Breast epithelium (tissue), 4 donors: ENCODE measurements around the gene MSH3. TPM values are rescaled to one million over a fixed set of nuclear protein-coding genes. Genes with fewer than 3 reads are reported as not detected.

Experiments used
- DNase-seq, 2 donors: peaks; one replicate each; pipeline ENCODE4 v3.0.0-alpha.2; 2019; ENCODE audit warnings: low spot score in 2 of 2
- H3K27ac ChIP-seq, 2 donors: fragments of 200-600 bp; sonication (generic) in 1 of 2; one replicate each; pipeline ENCODE4 v1.5.1; 2016 to 2019; ENCODE audit warnings: mild to moderate bottlenecking in 1 of 2
- H3K27me3 ChIP-seq, 2 donors: fragments of 200-600 bp; sonication (generic) in 1 of 2; one replicate each; pipeline versions ENCODE4 v1.5.1 to v1.6.0; 2017 to 2019; ENCODE audit warnings: control low read depth in 1 of 2, mild to moderate bottlenecking in 1 of 2
- H3K36me3 ChIP-seq: fragments of 200-600 bp; one replicate; pipeline ENCODE4 v1.5.1; 2019
- H3K4me1 ChIP-seq, 2 donors: fragments of 200-600 bp; sonication (generic); one replicate each; pipeline ENCODE4 v1.5.1; 2016 to 2019; ENCODE audit warnings: control low read depth in 1 of 2
- H3K4me3 ChIP-seq, 3 donors: fragments of 200-600 bp; sonication (generic); 1 replicate in 2 of 3; 2 replicates in 1 of 3; pipeline ENCODE4 v1.5.1; 2016 to 2019; ENCODE audit warnings: mild to moderate bottlenecking in 3 of 3, moderate library complexity in 2 of 3
- H3K9me3 ChIP-seq, 2 donors: fragments of 200-600 bp; sonication (generic) in 1 of 2; one replicate each; pipeline ENCODE4 v1.5.1; 2016 to 2019; ENCODE audit warnings: control low read depth in 1 of 2
- CTCF ChIP-seq, 3 donors: fragments of 450-650 bp; IDR thresholded peaks; one replicate each; pipeline ENCODE4 v1.5.1; 2016 to 2017; ENCODE audit warnings: antibody characterized with exemption in 3 of 3, mild to moderate bottlenecking in 3 of 3, moderate library complexity in 3 of 3
- POLR2A ChIP-seq: fragments of 450-650 bp; IDR thresholded peaks from one replicate; pipeline ENCODE4 v1.6.1; 2016; ENCODE audit warnings: antibody characterized with exemption, mild to moderate bottlenecking, moderate library complexity
- POLR2AphosphoS5 ChIP-seq, 3 donors: sonication (generic); formaldehyde crosslinking; IDR thresholded peaks; one replicate each; pipeline ENCODE4 v1.6.1; 2017; ENCODE audit warnings: antibody characterized with exemption in 3 of 3
- intact Hi-C: fragments of 100-400 bp; cut with DNase I; formaldehyde crosslinking; loops from one replicate; pipeline ENCODE4 v1.15.1; 2023; ENCODE audit warnings: low total_unique reads
- total RNA-seq, 3 donors: library from RNA; depleted of rRNA; stranded (reverse); fragments of >200 nt; gene quantifications; one replicate each; pipeline ENCODE4 v1.1.0, GENCODE V29; 2016

Gene MSH3
- total RNA-seq, 3 donors from 2014 or later, result 20.0 to 21.4 (median 21.3) TPM

GRCh38 chr5:80864109-80864508 lies 209.7 kb downstream of the MSH3 start:
- no peak overlapping the region for H3K4me3 ChIP-seq
- intact Hi-C loops, result loop anchor here (5.0 kb wide), 1 partner anchor 1463 kb away; no protein-coding TSS in a partner anchor
- H3K4me1 ChIP-seq, result no peaks in the 10 kb centered on the region
- no peak overlapping the region for H3K27ac ChIP-seq
- H3K27me3 ChIP-seq, result no peaks in the 10 kb centered on the region
- no peaks in the 10 kb centered on the region for H3K36me3 ChIP-seq
- DNase-seq, result no peak
- no peak for TF ChIP-seq POLR2A
- TF ChIP-seq CTCF (IDR thresholded peaks at IDR 0.05), result no peak
- no peak for TF ChIP-seq POLR2AphosphoS5 (IDR thresholded peaks at IDR 0.05)
- no peaks in the 10 kb centered on the region for H3K9me3 ChIP-seq

- Histone ChIP-seq H3K9me3 (no peaks in the 10 kb centered on the region), H3K27me3 (no peaks in the 10 kb centered on the region), H3K36me3 (no peaks in the 10 kb centered on the region), H3K4me1 (no peaks in the 10 kb centered on the region), H3K27ac (no peak overlapping the region), H3K4me3 (no peak overlapping the region)
- DNase-seq, result no peak
- TF ChIP-seq CTCF (IDR thresholded peaks at IDR 0.05), result no peak
- TF ChIP-seq POLR2AphosphoS5 (IDR thresholded peaks at IDR 0.05), result no peak
- no peak for TF ChIP-seq POLR2A
- intact Hi-C loops, result loop anchor here (5.0 kb wide), 1 partner anchor 1462 kb away; no protein-coding TSS in a partner anchor
Measured at GRCh38 chr5:80864706-80865435, 210.4 kb downstream of the MSH3 start.

DNA sequence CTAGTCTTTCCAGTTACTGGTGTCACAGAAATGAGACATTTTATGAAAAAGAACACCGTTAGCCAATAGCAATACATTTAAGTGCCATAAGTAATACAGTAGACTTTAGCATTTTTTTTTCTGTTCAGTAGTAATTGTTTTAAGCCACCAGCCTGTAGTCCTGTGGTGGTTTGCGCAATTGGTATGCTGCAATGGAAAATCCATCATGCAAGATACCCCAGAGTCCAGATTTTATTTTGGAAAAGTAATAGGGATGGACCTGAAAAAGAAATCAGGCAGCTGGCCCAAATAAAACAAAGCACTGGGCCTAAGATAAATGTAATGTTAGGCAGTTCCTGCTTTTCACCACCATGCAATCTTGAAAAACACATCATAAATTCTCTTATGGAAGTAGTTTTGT lies 211.1 kb downstream of the MSH3 start:
- intact Hi-C loops, result no loop called here
- no peak overlapping the region for H3K4me3 ChIP-seq
- no peak for DNase-seq
- no peak overlapping the region for H3K27ac ChIP-seq
- no peak for TF ChIP-seq CTCF (IDR thresholded peaks at IDR 0.05)
- TF ChIP-seq POLR2A, result no peak
- TF ChIP-seq POLR2AphosphoS5 (IDR thresholded peaks at IDR 0.05), result no peak
- no peaks in the 10 kb centered on the region for H3K4me1 ChIP-seq
- no peaks in the 10 kb centered on the region for H3K9me3 ChIP-seq
- H3K27me3 ChIP-seq, result no peaks in the 10 kb centered on the region
- H3K36me3 ChIP-seq, result no peaks in the 10 kb centered on the region

- no peak overlapping the region for H3K4me3 ChIP-seq
- no peaks in the 10 kb centered on the region for H3K27me3 ChIP-seq
- H3K36me3 ChIP-seq, result no peaks in the 10 kb centered on the region
- H3K4me1 ChIP-seq, result no peaks in the 10 kb centered on the region
- no peak for DNase-seq
- intact Hi-C loops, result no loop called here
- H3K9me3 ChIP-seq, result no peaks in the 10 kb centered on the region
- TF ChIP-seq POLR2A, result no peak
- TF ChIP-seq POLR2AphosphoS5 (IDR thresholded peaks at IDR 0.05), result no peak
- no peak for TF ChIP-seq CTCF (IDR thresholded peaks at IDR 0.05)
- H3K27ac ChIP-seq, result no peak overlapping the region
Measured at GRCh38 chr5:80866371-80866770, 211.9 kb downstream of the MSH3 start.

GRCh38 chr5:80867233-80867632 lies 212.8 kb downstream of the MSH3 start:
- Histone ChIP-seq H3K4me3 (no peak overlapping the region), H3K36me3 (no peaks in the 10 kb centered on the region), H3K9me3 (no peaks in the 10 kb centered on the region), H3K27ac (no peak overlapping the region), H3K27me3 (no peaks in the 10 kb centered on the region), H3K4me1 (no peaks in the 10 kb centered on the region)
- intact Hi-C loops, result no loop called here
- TF ChIP-seq POLR2AphosphoS5 (IDR thresholded peaks at IDR 0.05) (no peak), CTCF (IDR thresholded peaks at IDR 0.05) (no peak), POLR2A (no peak)
- DNase-seq, result no peak
